GM04504 (cell line): ENCODE results near the gene AJUBA.
"Not testable (repeated sequence)": the region's sequence is repeated elsewhere in the genome, so short reads cannot be mapped to it uniquely, and the experiment has no call there.

ENCODE experiments used
- DNase-seq: peaks from one replicate; pipeline ENCODE4 v3.0.0-alpha.2; 2012; ENCODE audit warnings: low read depth

The AJUBA gene

DNA sequence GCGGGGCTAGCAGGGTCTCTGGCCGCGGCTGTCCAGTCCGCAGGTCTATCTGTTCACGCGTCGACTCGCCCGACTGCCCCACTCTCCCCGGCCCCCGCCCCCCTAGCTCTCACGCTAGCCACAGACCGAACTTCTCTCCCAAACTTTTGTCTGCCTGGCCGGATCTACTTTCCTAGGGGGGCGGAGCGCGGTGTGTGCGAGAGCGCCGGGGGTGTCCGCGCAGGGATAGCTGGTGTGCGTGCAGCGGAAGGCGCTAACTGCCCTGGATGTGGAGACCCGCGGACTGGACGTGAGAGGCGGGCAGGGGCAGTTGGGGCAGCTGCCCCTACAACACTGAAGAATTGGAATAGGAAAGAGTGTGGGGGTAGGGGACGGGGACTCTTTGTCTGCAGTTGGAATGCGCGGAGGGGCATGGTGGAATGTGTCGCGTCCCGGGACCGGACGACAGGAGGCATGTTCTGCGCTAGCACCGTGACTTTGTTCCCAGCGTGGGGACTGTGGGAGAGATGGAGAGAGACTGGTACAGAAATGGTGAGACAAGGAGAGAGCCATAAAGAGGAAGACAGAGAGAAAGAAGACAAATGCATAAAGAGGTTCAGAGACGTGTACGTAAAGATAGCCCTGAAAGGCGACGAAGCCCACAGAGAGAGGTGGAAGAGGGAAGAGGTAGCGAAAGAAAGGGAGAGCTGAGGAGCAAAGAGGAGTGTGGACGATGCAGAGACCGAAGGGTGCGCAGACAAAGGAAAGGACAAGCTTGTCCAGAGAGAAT is at the start of gene AJUBA:
AJUBA (minus strand) TSS at position 75 of the 769 bp plus-strand sequence. CDS start 285 bp downstream, outside the sequence.
- peak; percentile 87 for DNase-seq

DNA sequence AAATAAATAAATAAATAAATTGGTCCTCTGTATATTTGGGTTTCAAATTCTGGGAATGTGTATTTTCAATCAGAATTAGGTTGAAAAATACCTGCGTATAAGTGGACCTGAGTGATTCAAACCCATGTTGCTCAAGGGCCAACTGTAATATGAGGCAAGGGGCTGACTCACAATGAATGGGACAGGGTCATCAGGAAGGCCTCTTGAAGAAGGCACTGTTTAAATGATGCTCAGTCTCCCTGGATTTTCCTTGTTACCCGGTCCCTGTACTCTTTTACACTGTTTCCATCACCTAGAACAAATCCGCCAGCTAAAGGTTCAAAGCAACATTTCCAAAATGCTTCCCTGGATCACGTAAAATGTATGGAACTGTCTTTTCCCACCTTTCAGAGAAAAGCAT is 48.6 kb upstream of the AJUBA start:
- DNase-seq = no peak

DNA sequence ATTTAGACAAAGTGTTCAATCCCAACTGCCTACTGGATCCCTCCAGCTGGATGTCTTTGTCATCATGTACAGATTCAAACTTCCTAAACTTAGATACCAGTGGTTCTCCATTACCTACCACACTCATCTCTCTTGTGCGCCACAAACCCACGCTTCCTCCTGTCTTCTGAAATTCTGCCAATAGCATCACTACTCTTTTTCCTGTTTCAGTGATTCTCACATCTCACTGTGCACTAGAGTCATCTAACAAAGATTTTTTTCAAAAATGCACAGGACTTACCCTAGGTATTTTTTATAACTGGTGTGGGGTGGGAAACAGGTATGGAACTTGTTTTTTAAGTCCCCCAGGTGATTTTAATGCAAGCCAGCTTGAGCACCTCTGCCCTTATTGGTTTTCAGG is 46.4 kb upstream of the AJUBA start:
- no peak for DNase-seq

DNA sequence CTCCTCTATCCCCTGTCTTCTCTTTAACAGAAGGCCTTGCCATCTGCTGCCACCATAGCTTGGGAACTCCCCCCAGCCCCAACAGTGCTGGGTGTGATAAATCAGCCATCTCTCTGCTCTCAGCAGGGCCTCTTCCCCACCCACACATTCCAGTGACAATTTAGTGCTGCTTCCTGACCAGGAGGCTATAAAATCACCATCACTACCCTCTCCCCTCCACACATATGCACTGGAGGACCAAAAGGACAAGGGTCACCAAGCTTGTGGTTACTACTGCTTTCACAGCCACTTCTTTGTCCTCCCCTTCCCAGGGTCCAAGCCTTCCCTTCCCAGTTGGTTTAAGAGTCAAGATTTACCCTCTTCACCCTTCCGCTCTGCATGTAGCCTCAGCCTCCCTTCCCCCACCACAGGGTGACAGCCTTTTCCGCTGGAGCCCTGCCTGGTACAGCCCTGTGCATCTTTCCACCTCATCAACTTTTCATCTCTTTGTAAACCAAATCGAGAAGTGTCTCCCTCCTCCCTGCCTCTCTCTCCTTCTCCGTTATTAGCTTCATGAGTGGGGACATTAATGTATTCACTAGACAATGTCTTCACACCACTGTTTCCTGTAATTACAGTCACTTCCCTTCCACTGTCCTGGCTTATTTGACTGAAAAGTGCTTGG is 42.9 kb upstream of the AJUBA start:
- DNase-seq = no peak

DNA sequence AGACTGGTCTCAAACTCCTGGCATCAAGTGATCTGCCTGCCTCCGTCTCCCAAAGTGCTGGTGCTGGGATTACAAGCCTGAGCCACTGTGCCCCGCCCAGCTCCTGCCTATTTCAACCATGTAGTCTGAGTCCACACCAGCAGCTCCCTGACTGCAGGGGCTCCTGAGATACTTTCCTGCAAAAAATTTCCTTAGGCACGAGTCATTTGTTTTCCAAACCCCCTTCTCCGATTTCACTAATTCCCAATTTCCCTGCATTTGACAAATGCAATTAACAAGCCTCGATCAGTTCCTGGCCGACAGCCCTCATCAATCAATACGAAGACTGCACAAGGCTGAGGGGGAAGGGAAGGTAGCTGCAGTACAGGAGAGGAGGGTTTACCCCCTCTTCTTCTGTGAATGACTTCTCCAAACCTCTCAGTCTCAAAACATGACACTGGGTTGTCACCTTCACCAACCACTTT is 42.3 kb upstream of the AJUBA start:
- DNase-seq = no peak

DNA sequence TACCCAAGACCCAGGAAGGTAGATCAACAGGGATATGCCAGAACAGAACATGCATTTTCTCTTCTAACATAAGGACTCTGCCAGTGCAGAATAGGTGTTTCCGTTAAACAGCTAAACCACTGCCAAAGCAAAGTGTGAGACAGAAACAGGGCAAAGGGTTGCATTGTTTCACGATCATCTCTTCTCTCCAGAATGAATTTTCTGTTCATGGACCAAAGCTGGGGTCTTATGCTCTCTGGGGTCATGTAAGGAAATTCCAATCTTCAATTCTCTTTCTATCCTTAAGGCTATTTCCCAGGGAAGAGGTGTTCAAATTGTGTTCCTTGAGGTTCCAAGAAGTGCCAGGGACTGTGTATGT is 41.4 kb upstream of the AJUBA start:
- DNase-seq = no peak

DNA sequence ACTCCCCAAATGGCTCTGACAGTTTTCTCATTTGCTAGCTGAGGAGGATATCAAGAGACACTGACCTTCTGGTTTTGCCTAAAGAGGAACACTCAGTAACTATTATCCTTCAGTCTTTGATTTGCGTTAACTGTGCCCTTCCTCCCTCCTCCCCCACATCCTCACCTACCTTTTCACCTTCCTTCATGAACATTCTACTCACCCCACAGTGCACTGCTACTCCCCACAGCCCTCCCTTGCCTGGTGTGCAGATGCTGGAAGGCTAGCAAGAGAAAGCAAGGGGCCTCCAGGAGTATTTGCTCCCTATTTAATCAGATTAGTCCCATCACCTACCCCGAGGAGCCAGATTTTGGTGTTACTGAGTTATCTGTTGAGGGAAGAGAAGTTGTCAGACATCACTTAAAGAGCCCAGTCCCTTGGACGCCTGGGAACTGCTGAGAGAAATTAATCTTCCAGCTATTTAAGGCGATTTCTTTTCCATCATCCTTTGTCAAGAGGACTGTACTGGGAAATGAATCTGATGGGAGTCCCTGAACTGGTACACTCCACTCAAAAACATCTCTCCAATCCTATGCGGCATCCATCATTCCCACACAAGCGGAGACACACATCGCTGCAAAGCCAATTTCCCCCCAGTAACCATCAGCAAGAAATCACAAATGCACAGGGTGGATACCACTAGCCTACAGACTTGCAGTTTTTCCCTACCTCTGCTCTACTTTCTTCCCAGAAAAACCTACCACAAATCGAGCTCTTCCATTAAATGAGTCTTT is 40.9 kb upstream of the AJUBA start:
- no peak for DNase-seq

DNA sequence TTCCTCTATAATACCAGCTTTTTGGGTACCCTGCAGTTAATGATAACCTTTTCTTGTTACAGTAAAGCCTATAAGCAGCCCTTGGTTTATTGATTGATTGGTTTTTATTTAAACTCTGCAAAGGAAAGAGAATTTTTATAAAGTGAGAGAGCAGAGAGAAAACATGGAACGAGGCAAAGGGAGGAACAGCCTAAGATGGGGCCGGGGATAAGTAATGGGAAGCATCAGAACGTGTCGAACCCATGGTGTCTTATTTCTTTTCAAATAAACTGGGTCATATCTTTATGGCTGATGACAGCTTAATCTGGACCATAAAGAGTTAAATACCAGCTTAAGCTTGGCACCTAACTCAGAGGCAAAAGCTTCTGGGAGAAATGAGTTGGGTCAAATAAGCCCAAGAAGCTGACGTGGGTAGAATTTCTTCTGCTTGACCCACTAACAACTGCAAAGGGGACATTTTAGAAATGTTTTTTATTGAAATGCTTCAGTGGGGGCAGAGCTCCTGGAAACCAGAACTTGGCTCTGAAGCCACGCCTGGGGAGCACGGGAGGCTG is 39.6 kb upstream of the AJUBA start:
- no peak for DNase-seq

DNA sequence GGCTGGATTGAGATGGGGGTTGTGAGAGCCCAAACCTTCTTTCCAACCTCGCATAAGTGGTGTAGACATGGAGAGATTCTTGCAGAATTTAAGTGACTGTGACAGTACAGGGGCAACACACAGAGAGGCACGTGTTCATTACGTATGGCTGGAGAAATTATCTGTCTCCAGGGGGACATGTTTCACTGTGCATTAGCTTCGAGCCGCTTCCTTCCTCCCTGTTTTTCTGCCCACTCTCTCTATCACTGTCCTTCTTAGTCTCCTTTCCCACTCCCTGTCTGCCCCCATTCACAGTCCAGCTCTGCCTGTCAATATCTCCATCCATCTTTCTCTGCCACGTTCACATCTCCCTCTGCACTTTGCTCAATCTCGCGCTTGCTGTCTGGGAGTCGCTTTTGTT is 39.1 kb upstream of the AJUBA start:
- no peak for DNase-seq

DNA sequence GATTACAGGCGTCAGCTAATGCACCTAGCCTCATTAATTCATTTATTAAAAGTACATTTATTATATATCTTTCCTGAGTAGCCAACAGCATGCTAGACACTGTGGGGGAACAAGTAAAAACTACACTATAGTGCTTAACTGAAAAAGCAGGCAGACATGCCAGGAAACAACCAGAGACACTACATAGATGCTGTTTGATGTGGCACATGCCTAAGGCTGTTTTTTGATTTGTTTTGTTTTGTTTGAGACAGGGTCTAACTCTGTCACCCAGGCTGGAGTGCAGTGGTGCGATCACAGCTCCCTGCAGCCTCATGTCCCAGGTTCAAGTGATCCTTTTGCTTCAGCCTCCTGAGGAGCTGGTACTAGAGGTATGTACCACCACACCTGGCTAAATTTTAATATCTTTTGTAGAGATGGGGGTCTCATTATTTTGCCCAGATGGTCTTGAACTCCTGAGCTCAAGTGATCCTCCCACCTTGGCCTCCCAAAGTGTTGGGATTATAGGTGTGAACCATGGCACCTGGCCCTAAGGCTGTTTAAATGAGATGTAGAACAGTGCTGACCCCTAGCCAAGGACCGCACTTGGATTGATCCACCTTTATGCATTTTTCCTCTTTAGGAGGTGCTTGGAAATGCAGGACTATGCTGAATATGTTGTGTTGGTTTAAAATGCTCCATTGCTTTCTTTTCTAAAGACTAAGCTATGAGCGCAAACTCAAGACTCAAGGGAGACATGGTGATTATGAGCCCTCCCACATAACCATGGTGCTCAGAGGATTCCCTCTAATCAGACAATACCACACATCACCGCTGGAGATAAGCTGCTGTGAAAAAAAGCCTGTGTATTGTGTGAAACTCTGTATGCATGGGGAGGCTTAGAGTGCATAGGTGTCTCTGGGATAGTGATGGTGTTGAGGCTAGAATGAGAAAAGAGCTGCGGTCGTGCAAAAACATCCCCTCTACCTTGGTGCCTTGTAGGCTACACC is 38.1 kb upstream of the AJUBA start:
- DNase-seq = no peak

DNA sequence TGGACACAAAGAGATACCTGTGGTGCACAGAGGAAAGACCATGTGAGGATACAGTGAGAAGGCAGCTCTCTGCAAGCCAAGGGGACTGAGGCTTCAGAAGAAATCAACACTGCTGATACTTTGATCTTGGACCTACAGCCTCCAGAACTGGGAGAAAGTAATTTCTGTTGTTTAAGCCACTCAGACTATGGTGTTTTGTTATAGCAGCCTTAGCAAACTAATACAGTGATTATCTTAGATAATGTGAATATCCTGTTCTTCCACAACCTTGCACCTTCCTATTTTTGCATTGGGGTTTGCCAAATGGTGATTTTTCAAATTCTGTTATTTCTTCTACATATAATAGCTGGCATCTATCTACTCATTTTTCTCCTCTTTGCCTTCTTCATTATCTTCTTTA is 35.8 kb upstream of the AJUBA start:
- no peak for DNase-seq

DNA sequence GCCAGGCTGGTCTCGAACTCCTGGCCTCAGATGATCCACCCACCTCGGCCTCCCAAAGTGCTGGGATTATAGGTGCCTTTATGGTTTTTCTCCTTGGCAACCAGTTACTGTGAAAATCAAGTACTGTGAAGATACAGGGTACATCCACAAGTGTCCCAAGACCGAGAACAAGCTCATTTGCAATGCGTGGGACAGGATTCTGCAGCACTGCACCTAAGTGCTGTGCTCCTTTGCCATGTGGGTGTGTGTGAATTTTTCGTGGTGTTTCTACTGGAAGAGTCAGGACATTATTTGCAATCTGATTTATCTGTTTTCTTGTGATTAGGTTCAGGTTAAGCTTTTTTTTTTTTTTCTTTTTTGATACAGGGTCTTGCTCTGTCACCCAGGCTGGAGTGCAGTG is 34.7 kb upstream of the AJUBA start:
- DNase-seq = no peak

DNA sequence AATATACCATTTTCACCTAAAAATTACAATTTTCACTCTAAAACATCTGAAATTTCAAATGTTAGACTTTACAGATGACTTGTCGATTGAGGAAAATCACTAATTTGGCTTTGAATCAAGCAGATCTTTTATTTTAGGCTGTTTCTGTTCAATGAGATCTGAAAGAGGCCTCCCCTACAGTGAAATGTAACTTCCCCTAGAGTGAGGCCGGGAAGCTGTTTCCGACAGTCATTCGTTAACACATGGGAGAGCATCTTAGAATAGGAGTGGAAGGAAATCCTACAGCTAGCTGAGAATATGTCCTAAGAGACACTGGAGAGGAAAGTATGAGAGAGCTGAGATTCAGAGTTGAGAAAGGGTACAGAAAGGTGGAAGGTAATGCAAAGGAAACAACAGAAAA is 33.3 kb upstream of the AJUBA start:
- DNase-seq = no peak

DNA sequence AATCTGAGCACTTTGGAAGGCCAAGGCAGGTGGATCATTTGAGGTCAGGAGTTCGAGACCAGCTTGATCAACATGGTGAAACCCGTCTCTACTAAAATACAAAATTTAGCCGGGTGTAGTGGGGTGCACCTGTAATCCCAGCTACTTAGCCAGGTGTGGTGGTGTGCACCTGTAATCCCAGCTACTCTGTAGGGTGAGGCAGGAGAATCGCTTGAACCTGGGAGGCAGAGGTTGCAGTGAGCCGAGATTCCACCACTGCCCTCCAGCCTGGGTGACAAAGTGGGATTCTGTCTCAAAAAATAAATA is 31.4 kb upstream of the AJUBA start:
- DNase-seq = not testable (repeated sequence)

DNA sequence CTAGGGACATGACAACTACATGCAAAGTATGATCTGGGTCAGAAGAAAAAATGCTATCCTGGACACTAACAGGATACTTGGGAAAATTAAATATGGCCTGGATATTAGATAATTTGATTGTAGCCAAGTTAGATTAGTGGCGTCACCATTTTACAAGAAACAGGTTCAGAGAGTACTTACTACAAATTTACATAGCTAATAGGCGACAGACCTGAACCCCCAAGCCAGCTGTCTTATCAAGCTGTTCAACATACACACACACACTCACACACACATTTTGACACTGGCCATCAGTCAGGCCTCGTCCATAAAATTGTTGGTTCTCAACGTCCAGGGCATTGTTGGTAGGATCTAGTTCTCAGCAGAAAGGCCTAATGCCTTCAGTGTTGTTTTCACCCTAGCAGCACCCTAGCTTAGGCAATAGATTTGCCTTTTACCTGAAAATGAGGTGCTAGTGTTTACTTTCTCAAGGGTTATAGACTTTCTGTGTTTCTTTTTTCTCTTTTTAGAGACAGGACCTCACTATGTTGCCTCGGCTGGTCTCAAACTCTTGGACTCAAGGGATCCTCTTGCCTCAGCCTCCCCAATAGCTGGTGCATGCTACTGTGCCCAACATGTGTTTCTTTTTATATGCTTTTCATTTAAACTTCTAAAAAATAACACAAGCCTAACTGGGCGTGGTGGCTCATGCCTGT is 30.9 kb upstream of the AJUBA start:
- no peak for DNase-seq

DNA sequence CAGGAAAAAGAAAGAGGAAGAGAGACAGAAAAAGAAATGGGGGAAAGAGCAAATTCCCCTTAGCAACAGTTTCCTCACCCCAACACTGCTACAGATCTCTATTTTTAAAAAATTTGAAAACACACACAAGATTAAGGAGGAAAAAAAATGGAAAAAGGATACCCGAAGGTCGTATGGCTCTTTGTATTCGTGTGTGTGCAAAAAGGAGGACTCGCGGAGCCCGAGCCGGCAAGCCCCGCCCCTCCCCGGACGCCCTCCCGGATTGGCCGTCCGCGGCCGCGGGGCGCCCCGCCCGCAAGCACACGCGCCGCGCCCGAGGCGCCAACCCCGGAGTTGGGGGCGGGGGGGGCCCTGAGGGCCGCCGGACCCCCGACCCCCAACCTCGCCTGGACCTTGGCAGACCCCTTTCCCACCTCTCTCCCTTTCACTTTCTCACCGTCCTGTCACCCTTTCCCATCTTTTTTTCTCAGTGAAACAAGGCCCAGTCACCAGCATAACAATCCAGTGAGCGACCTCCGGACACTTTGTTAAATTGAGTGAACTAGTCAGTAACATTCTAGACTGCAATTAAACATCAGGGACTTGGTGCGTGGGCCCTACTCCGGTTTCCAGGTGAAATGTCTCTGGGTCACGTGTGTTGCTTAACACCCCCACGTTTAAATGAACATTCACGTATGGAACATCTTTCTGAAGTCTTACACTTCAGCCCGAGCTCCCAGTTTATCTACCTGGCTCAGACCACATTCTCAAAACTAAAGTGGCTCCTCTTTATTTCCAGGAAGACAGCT is 27.8 kb upstream of the AJUBA start, which contains the start of gene C14orf93:
C14orf93 (minus strand) TSS at position 205 of the 788 bp plus-strand sequence. CDS start 11,120 bp downstream, outside the sequence.
- no peak for DNase-seq

DNA sequence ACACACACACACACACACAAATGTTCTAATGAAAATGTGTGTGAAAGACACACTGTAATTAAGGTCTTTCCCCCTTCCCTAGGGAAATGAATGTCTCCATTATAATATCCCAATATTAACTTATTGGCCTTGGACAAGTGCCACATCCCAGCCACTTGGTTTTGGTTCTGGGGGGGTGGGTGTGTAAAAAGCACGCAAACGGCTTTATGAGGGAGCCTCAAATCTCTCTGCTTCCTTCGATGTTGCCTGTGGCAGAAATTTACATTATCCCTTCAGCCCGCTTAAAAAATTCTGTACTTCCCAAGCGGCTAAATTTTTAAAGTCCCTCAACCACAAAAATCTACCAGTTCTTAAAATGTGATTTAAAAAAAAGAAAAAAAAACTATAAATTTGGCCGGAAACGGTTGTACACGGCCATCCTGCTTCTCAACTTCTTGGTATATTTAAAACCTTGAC is 27.2 kb upstream of the AJUBA start:
- no peak for DNase-seq

DNA sequence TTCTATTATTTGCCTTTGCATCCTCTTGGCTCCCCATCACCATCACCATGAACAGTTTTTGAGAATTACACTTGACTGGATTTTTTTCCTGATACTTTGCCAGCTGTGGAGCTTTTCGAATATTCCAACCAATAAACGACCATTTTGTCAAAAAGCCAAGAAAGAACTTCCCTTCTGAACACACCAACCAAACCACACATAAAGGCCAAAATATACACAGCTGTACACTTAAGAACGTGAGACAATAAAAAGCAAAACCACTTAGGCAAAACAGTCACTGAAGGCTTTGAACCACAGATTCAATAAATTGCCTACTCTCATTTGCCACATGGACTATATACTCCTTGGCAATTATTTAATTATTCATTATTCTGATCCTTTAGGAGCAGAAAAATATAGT is 26.5 kb upstream of the AJUBA start:
- no peak for DNase-seq

DNA sequence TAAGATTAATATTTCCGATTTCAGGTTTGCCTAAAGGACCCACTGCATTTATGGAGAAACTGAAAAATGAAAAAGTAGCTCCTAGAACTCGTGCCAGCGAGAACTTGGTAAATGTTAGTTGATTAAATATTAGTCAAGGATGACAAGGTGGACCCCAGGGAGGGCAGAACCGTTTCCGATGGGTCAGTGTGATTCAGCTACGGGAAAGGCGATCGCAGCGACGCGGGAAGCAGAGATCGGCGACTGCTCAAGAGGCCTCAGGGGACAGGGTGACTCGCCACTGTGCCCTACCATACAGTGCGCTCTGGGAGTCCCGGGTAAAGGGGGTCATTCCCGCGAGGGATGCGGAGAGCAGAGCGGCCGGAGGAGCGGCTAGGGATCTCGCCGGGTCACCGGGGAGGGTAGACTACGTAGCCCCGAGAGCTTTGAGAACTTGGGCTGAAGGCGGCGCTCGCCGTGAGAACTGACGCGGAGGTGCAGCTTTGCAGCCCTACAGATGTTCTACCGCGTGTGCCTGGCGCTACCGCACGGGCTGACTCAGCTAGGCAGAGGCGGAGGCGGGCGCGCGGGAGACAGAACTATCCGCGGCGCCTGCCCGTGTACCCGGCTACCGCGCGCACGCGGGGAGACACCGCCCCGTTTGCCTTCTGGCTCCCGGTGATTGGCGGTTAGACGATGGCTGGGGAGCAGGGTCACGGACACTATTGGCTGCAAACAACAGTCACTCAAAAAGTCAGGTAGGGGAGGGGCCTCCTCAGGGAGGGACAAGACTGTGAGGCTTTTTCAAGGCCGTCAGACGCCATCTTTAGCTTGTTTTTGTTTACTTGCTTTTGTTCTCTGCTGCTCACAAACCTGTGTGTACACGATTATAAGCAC is 24.4 kb upstream of the AJUBA start:
- peak; percentile 97 for DNase-seq
